Hematopoietic multipotent progenitor cell treated with erythropoietin and hydrocortisone succinate and interleukin-3 and kit ligand, for 6 days (in vitro differentiated cells): Measurements from ENCODE around the gene TENT4B.
A peak's percentile ranks its signal among the peaks of the same experiment; 100 is the strongest.

ENCODE experiments used
- DNase-seq: peaks from one replicate; pipeline ENCODE4 v3.0.0-alpha.2; 2015

TENT4B gene

GRCh38 chr16:50260206-50261159 is 107.4 kb downstream of the TENT4B start:
- no peak for DNase-seq

- DNase-seq = no peak
Observed at GRCh38 chr16:50261160-50261706, 108.1 kb downstream of the TENT4B start.

GRCh38 chr16:50261707-50262235 is 108.7 kb downstream of the TENT4B start:
- DNase-seq = peak; percentile 55

- DNase-seq = peak; percentile 97
Observed at GRCh38 chr16:50263060-50263909, 110.2 kb downstream of the TENT4B start.

- DNase-seq = peak; percentile 82
Observed at GRCh38 chr16:50263940-50264929, 111.1 kb downstream of the TENT4B start.

GRCh38 chr16:50265260-50265659 is 112.2 kb downstream of the TENT4B start:
- peak; percentile 86 for DNase-seq

- DNase-seq = no peak
Observed at GRCh38 chr16:50265716-50266336, 112.7 kb downstream of the TENT4B start.

- peak; percentile 94 for DNase-seq
Observed at GRCh38 chr16:50266337-50267091, 113.4 kb downstream of the TENT4B start, which contains the start of gene ADCY7. Gene ADCY7 (plus strand): TSS chr16:50266551. CDS start chr16:50288180, 21,629 bp downstream.

GRCh38 chr16:50267151-50267631 is 114.1 kb downstream of the TENT4B start:
- DNase-seq = no peak

GRCh38 chr16:50267651-50268050 is 114.5 kb downstream of the TENT4B start:
- peak; percentile 64 for DNase-seq

- peak; percentile 53 for DNase-seq
Observed at GRCh38 chr16:50268352-50268751, 115.2 kb downstream of the TENT4B start.

GRCh38 chr16:50269061-50269705 is 116.1 kb downstream of the TENT4B start:
- no peak for DNase-seq

GRCh38 chr16:50269769-50270509 is 116.8 kb downstream of the TENT4B start:
- no peak for DNase-seq

GRCh38 chr16:50270510-50271147 is 117.5 kb downstream of the TENT4B start:
- no peak for DNase-seq

GRCh38 chr16:50271148-50272041 is 118.3 kb downstream of the TENT4B start:
- DNase-seq = no peak

GRCh38 chr16:50272111-50272571 is 119.0 kb downstream of the TENT4B start:
- DNase-seq = no peak
